Neutrophil (primary cell): ENCODE data around the gene TMEM255B.
"Not testable (repeated sequence)": the region's sequence is repeated elsewhere in the genome, so short reads cannot be mapped to it uniquely, and the experiment has no call there.

Experiments used
- H3K27ac ChIP-seq: fragments of 200-600 bp; sonication (generic); 2 replicates; pipeline ENCODE4 v1.5.1; 2016; ENCODE audit warnings: mild to moderate bottlenecking, moderate library complexity
- H3K27me3 ChIP-seq: fragments of 200-600 bp; sonication (generic); 2 replicates; pipeline ENCODE4 v1.6.0; 2016; ENCODE audit warnings: mild to moderate bottlenecking
- H3K36me3 ChIP-seq: fragments of 200-600 bp; sonication (generic); 2 replicates; pipeline ENCODE4 v1.5.1; 2017
- H3K4me1 ChIP-seq, 2 experiments: fragments of 200-600 bp in 1 of 2; sonication (generic) in 1 of 2; 1 replicate in 1 of 2; 2 replicates in 1 of 2; pipeline versions ENCODE4 v1.5.1 to v1.6.1; 2013 to 2016; ENCODE audit warnings: low read depth in 1 of 2, low read length in 1 of 2, mild to moderate bottlenecking in 1 of 2, moderate library complexity in 1 of 2; ENCODE audit not compliant: control insufficient read depth in 1 of 2, insufficient read depth in 1 of 2
- H3K4me3 ChIP-seq, 2 experiments: fragments of 200-600 bp in 1 of 2; sonication (generic) in 1 of 2; 1 replicate in 1 of 2; 2 replicates in 1 of 2; pipeline ENCODE4 v1.5.1; 2013 to 2016; ENCODE audit warnings: low read depth in 1 of 2, low read length in 1 of 2, mild to moderate bottlenecking in 1 of 2, moderate library complexity in 1 of 2
- H3K9me3 ChIP-seq: fragments of 200-600 bp; sonication (generic); 2 replicates; pipeline ENCODE4 v1.5.1; 2016
- TF ChIP-seq, protein P1 (sequence below): fragments of 200-600 bp; sonication (generic); IDR thresholded peaks from 2 replicates; pipeline ENCODE4 v1.5.1; 2016; ENCODE audit warnings: antibody characterized with exemption

Gene TMEM255B

DNA sequence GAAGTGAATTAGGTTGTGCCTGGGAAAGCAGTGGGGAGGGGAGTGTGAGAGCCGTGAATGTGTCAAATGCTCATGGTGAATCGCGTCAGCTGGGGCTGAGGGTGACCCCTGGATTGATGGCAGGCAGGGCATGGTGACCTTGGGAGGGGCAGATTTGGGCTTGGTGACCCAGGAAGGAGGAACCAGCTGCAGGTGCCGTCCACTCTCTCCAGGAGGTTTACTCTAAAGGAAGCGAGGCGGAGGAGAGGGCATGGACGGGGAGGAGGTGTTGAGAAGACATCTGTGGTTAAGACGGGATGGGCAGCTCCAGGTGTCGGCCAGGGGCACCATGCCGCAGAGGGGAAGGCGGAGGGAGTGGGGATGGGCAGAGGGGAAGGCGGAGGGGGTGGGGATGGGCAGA, 28.7 kb downstream of the TMEM255B start:
- Histone ChIP-seq H3K9me3 (no peaks in the 10 kb centered on the region), H3K4me1 (no peaks in the 10 kb centered on the region), H3K27ac (no peak overlapping the region), H3K27me3 (peaks cover 6% of the 10 kb centered on the region), H3K4me3 (no peak overlapping the region), H3K36me3 (no peaks in the 10 kb centered on the region)
- TF ChIP-seq, protein P1, sequence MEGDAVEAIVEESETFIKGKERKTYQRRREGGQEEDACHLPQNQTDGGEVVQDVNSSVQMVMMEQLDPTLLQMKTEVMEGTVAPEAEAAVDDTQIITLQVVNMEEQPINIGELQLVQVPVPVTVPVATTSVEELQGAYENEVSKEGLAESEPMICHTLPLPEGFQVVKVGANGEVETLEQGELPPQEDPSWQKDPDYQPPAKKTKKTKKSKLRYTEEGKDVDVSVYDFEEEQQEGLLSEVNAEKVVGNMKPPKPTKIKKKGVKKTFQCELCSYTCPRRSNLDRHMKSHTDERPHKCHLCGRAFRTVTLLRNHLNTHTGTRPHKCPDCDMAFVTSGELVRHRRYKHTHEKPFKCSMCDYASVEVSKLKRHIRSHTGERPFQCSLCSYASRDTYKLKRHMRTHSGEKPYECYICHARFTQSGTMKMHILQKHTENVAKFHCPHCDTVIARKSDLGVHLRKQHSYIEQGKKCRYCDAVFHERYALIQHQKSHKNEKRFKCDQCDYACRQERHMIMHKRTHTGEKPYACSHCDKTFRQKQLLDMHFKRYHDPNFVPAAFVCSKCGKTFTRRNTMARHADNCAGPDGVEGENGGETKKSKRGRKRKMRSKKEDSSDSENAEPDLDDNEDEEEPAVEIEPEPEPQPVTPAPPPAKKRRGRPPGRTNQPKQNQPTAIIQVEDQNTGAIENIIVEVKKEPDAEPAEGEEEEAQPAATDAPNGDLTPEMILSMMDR = no peak

DNA sequence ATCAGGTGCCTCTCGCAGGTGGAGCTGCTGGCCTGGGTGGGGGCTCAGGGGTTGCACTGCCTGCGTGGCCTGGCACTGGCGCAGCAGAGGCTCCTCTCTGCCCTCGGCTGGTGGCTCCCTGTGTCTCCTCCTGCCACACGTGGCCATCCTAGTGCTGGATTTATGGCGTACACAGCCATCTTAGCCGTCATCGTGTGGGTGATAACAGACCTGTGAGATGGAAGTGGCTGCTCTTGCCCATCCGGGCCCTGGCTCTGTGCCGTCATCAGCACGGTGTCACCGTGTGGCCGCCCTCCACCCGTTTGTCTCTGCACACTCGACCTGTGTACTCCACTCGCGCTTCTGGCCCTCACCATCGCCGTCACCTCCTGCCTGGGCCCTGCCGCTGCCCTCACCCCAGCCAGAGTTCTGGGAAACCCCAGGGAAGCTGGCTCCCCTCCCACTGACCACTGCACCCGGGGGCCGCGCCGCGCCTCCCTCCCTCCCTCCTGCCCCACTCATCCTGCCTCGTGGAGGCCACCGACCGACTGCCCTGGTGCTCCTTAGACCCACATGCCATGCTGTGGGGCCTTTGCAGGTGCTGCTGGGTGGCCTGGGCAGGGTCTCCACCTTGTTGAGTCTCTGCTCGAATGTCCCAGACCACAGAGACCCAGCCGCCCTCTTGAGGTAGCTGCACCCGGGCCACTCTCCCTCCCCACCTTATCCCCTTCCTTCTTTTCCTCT, 29.5 kb downstream of the TMEM255B start:
- Histone ChIP-seq H3K27ac (no peak overlapping the region), H3K36me3 (no peaks in the 10 kb centered on the region)
- TF ChIP-seq, protein P1 = no peak

DNA sequence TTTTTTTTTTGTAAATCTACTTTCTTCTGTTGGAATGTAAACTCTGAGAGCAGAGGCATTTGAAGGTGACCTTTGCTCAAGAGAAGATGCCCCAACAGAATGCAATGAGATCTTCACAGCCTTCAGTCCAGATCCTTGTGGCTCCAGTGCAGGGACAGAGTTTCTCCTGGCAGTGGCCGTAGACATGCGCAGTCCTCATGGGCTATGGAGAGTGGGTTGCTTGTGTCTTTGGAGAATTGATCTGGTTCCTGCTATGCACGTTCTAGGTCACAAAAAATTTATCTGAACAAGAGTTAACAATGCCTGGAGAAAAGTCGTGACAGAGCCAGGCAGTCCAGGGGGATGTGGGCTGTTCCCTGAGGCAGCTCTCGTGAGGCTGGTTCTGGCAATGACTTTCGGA, 30.1 kb downstream of the TMEM255B start:
- peaks cover 6% of the 10 kb centered on the region for H3K27me3 ChIP-seq
- no peaks in the 10 kb centered on the region for H3K4me1 ChIP-seq
- no peak overlapping the region for H3K27ac ChIP-seq
- TF ChIP-seq, protein P1 = no peak
- H3K36me3 ChIP-seq = no peaks in the 10 kb centered on the region
- no peak overlapping the region for H3K4me3 ChIP-seq
- H3K9me3 ChIP-seq = no peaks in the 10 kb centered on the region

More for the DNA sequence above, 29.5 kb downstream of the TMEM255B start:
- no peaks in the 10 kb centered on the region for H3K4me1 ChIP-seq
- H3K4me3 ChIP-seq = no peak overlapping the region
- H3K9me3 ChIP-seq = no peaks in the 10 kb centered on the region
- H3K27me3 ChIP-seq = peaks cover 6% of the 10 kb centered on the region

DNA sequence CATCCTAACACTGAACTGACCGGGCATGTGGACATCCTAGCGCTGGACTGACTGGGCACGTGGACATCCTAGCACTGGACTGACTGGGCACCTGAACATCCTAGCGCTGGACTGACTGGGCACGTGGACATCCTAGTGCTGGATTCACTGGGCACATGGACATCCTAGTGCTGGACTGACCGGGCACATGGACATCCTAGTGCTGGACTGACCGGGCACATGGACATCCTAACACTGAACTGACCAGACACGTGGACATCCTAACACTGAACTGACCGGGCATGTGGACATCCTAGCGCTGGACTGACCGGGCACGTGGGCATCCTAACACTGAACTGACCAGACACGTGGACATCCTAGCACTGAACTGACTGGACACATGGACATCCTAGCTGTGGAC, 30.9 kb downstream of the TMEM255B start:
- H3K36me3 ChIP-seq, H3K27me3 ChIP-seq, H3K27ac ChIP-seq, H3K4me1 ChIP-seq, H3K4me3 ChIP-seq, H3K9me3 ChIP-seq: not testable (repeated sequence)

DNA sequence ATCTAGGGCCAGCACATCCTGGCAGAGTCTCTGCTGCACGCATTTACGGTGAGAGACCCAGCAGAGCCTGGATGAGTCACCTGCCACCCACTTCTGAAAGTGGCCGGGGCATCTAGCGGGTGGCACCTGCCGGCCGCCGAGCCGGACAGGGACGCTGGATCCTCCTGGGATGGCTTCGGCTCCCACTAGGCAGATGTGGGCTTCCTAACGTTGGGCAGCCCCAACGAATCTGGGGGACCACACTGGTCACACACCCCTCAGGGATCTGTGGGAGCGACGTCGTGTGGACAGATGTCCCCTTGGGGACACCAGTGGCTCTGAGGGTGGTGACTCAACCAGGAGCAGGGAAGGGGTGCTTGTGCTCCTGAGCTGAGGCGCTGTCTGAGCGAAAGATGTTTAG, 32.2 kb downstream of the TMEM255B start:
- peaks cover 6% of the 10 kb centered on the region for H3K27me3 ChIP-seq
- H3K4me3 ChIP-seq = no peak overlapping the region
- no peak overlapping the region for H3K27ac ChIP-seq
- TF ChIP-seq, protein P1 = no peak
- H3K9me3 ChIP-seq = no peaks in the 10 kb centered on the region
- no peaks in the 10 kb centered on the region for H3K4me1 ChIP-seq
- no peaks in the 10 kb centered on the region for H3K36me3 ChIP-seq

DNA sequence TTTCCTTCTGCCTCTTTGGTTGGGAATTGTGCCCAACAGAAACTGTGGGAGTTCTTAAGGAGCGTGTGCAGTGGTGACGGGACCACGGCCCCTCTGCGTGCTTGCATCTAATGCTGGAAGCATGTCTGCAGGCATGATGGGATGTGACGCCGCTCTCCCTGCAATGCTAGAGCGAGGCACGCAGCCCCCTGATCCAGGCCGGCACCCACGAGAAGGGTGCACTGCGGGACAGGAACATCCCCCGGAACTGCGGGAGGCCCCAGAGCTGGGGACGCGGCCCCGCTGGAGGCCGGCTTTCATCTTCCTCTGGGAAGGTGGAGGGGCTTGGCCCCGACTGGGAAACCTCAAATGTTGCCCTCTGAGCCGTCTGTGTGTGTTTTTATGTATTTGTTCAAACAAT, 32.7 kb downstream of the TMEM255B start:
- H3K4me3 ChIP-seq = no peak overlapping the region
- H3K27ac ChIP-seq = no peak overlapping the region
- H3K4me1 ChIP-seq = no peaks in the 10 kb centered on the region
- H3K36me3 ChIP-seq = no peaks in the 10 kb centered on the region
- TF ChIP-seq, protein P1 = no peak
- H3K9me3 ChIP-seq = no peaks in the 10 kb centered on the region
- H3K27me3 ChIP-seq = peaks cover 6% of the 10 kb centered on the region
